ENCODE results near the gene STIM2. TPM values are rescaled to one million over a fixed set of nuclear protein-coding genes. Genes with fewer than 3 reads are reported as not detected.

The STIM2 gene
- total and polyA plus RNA-seq, 2 of the 4 experiments (the other 2 are of a cell fraction): 16.1 to 27.6 TPM

DNA sequence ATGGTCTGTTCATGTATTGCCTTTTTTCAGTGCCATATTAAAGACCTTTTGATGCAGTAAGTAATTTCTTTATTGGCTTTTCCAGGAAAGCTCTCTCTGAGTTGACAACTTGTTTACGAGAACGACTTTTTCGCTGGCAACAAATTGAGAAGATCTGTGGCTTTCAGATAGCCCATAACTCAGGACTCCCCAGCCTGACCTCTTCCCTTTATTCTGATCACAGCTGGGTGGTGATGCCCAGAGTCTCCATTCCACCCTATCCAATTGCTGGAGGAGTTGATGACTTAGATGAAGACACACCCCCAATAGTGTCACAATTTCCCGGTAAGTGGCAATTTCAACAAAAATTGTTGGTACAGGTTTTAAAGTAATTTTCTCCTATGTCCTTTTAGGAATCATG is 148.0 kb downstream of the STIM2 start:
- no peak overlapping the region for H4K8ac ChIP-seq (ENCODE audit: low read depth in 2 of 2, low read length in 2 of 2)
- no TSS peak for BruUV-seq (replicated peaks)
- no peak overlapping the region for H3K4me2 ChIP-seq (ENCODE audit: low read depth, low read length)
- H2AFZ ChIP-seq (replicated peaks; ENCODE audit: low read length, poor library complexity): no peak overlapping the region
- dilution Hi-C loops (cut with HindIII; ENCODE audit: low sequenced_read_pairs, unreplicated experiment) (no loop called here), in situ Hi-C loops (cut with MboI; ENCODE audit: low sequenced_read_pairs) (loop anchor here (5.0 to 25.0 kb wide), 6 partner anchors 136 to 1021 kb away; no protein-coding TSS in a partner anchor), intact Hi-C loops (cut with micrococcal nuclease) (loop anchor here (2.0 to 5.0 kb wide), 3 partner anchors 276 to 686 kb away; partner anchors contain the start of gene TBC1D19)
- ChIA-PET CTCF (interaction anchor here (0.8 to 1.1 kb wide), 2 partner anchors 134 to 143 kb away, joined by 3 to 4 read pairs; no protein-coding TSS in a partner anchor), POLR2A (ENCODE audit: unreplicated experiment) (no interaction called here)
- H3K4me1 ChIP-seq (ENCODE audit: control insufficient read depth, insufficient read depth, low read length): peaks cover 10% of the 10 kb centered on the region
- no peaks in the 10 kb centered on the region; the same call in 1 of the 2 replicates for H4K20me1 ChIP-seq (ENCODE audit: insufficient read depth, low read length)
- H3K4me3 ChIP-seq (ENCODE audit: insufficient read depth, low read depth, low read length): no peak overlapping the region
- H3K27me3 ChIP-seq (ENCODE audit: control insufficient read depth, insufficient read depth, low read length): no peaks in the 10 kb centered on the region
- H3K14ac ChIP-seq (replicated peaks; ENCODE audit: low read depth, low read length): no peak overlapping the region
- no peak overlapping the region for H3K27ac ChIP-seq (ENCODE audit: insufficient read depth, low read length)
- H2AK9ac ChIP-seq (replicated peaks; ENCODE audit: low read depth, low read length, poor library complexity): no peak overlapping the region
- H2BK5ac ChIP-seq (ENCODE audit: low read depth, low read length, poor library complexity, severe bottlenecking): no peak overlapping the region
- H3K9me1 ChIP-seq (ENCODE audit: insufficient read depth, low read length): no peaks in the 10 kb centered on the region
- H2BK120ac ChIP-seq (ENCODE audit: low read depth, low read length): peak overlapping the region; percentile 11; the same call in 1 of the 2 replicates
- peak overlapping the region; percentile 84 for H3K18ac ChIP-seq (ENCODE audit: low read depth, low read length)
- DNase-seq (no peak), ATAC-seq (ENCODE audit: low read depth) (no peak)
- TF ChIP-seq POLR2A (IDR thresholded peaks at IDR 0.05; ENCODE audit: low read depth, low read length) (no peak), RCOR1 (IDR thresholded peaks at IDR 0.05; ENCODE audit: insufficient replicate concordance, low read length) (no peak), BHLHE40 (IDR thresholded peaks at IDR 0.05; ENCODE audit: low read depth, low read length) (no peak), RFX5 (IDR thresholded peaks at IDR 0.05; ENCODE audit: low read depth, low read length) (no peak)
- TF ChIP-seq, protein P1, sequence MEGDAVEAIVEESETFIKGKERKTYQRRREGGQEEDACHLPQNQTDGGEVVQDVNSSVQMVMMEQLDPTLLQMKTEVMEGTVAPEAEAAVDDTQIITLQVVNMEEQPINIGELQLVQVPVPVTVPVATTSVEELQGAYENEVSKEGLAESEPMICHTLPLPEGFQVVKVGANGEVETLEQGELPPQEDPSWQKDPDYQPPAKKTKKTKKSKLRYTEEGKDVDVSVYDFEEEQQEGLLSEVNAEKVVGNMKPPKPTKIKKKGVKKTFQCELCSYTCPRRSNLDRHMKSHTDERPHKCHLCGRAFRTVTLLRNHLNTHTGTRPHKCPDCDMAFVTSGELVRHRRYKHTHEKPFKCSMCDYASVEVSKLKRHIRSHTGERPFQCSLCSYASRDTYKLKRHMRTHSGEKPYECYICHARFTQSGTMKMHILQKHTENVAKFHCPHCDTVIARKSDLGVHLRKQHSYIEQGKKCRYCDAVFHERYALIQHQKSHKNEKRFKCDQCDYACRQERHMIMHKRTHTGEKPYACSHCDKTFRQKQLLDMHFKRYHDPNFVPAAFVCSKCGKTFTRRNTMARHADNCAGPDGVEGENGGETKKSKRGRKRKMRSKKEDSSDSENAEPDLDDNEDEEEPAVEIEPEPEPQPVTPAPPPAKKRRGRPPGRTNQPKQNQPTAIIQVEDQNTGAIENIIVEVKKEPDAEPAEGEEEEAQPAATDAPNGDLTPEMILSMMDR (conservative IDR thresholded peaks at IDR 0.05; ENCODE audit: low read depth, low read length): no peak
- H3K9ac ChIP-seq (ENCODE audit: low read depth, low read length): no peak overlapping the region
- no peaks in the 10 kb centered on the region for H3K9me3 ChIP-seq (ENCODE audit: control insufficient read depth, insufficient read depth, low read length)
- H3K56ac ChIP-seq (ENCODE audit: extremely low read depth, insufficient read depth, low read length): no peak overlapping the region; the same call in 1 of the 2 replicates
- peaks cover 2% of the 10 kb centered on the region; the same call in 1 of the 2 replicates for H3K36me3 ChIP-seq (ENCODE audit: control insufficient read depth, insufficient read depth, low read length)
- H3K23ac ChIP-seq (ENCODE audit: low read depth, low read length): no peak overlapping the region; the same call in 1 of the 2 replicates
- WGBS, 2 experiments (ENCODE audit: extremely low coverage in 2 of 2, insufficient read length in 1 of 2): no CpG with 5 or more reads among the region's 4 CpGs
- H2AK5ac ChIP-seq (ENCODE audit: low read depth, low read length): peak overlapping the region; percentile 66; the same call in 1 of the 2 replicates
- H3K4ac ChIP-seq (ENCODE audit: low read depth, low read length): peak overlapping the region; percentile 2; the same call in 1 of the 2 replicates
- H2BK15ac ChIP-seq (ENCODE audit: low read depth, low read length): no peak overlapping the region
- no peaks in the 10 kb centered on the region for H3K79me1 ChIP-seq (ENCODE audit: low read depth in 1 of 2, low read length in 2 of 2)
- peak overlapping the region; percentile 61 for H4K5ac ChIP-seq (ENCODE audit: low read depth, low read length)
- H4K91ac ChIP-seq (ENCODE audit: insufficient read depth, low read depth, low read length): no peak overlapping the region
- H2BK20ac ChIP-seq (ENCODE audit: low read depth, low read length): no peak overlapping the region
